H1 (cell line): ENCODE measurements around the gene GOLPH3L. TPM values are rescaled to one million over a fixed set of nuclear protein-coding genes. Genes with fewer than 3 reads are reported as not detected.

Source experiments
- CTCF ChIA-PET: fragments of 300-600 bp; sonication (Branson Sonifier 250); formaldehyde crosslinking; loops from one replicate; lab custom pipeline; 2021; ENCODE audit not compliant: partially characterized antibody; lab: Charles Lee
- POLR2A ChIA-PET: fragments of 300-600 bp; sonication (Branson Sonifier 250); formaldehyde crosslinking; loops from one replicate; lab custom pipeline; 2021; ENCODE audit warnings: inconsistent platforms; ENCODE audit not compliant: partially characterized antibody; lab: Charles Lee
- DNase-seq, 2 experiments: peaks; one replicate each; pipeline versions ENCODE4 v3.0.0 to v3.0.0-alpha.2; 2010 to 2022; ENCODE audit warnings: low spot score in 2 of 2, low read depth in 1 of 2, mixed read lengths in 1 of 2
- FAIRE-seq: peaks from 2 replicates; lab custom pipeline; 2011; peaks lifted over from hg19 to GRCh38; lab: Jason Lieb, UNC
- H2AFZ ChIP-seq: 2 replicates; pipeline ENCODE4 v1.8.1; 2012; ENCODE audit warnings: low read length, inconsistent platforms
- H2AK5ac ChIP-seq: 2 replicates; pipeline ENCODE4 v1.6.1; 2013; ENCODE audit warnings: low read depth, low read length
- H2BK120ac ChIP-seq: replicated peaks from 2 replicates; pipeline ENCODE3; 2013; ENCODE audit warnings: low read depth, low read length, inconsistent platforms
- H2BK12ac ChIP-seq: 2 replicates; pipeline ENCODE4 v1.6.1; 2013; ENCODE audit warnings: low read depth, low read length
- H2BK15ac ChIP-seq: 2 replicates; pipeline ENCODE4 v1.6.1; 2013; ENCODE audit warnings: low read length
- H2BK20ac ChIP-seq: 2 replicates; pipeline ENCODE4 v1.6.1; 2013; ENCODE audit warnings: low read length
- H2BK5ac ChIP-seq: 2 replicates; pipeline ENCODE4 v1.6.1; 2013; ENCODE audit warnings: low read depth, low read length
- H3K14ac ChIP-seq: 2 replicates; pipeline ENCODE4 v1.6.1; 2013; ENCODE audit warnings: inconsistent platforms; ENCODE audit not compliant: insufficient read length
- H3K18ac ChIP-seq: 2 replicates; pipeline ENCODE4 v1.6.1; 2013; ENCODE audit warnings: low read length; ENCODE audit errors: extremely low read depth
- H3K23ac ChIP-seq: 2 replicates; pipeline ENCODE4 v1.6.1; 2013; ENCODE audit warnings: inconsistent platforms; ENCODE audit not compliant: insufficient read length
- H3K23me2 ChIP-seq: 2 replicates; pipeline ENCODE4 v1.6.1; 2013; ENCODE audit warnings: low read depth, low read length
- H3K27ac ChIP-seq: 2 replicates; pipeline ENCODE4 v1.6.1; 2011; ENCODE audit warnings: low read depth, low read length, inconsistent platforms
- H3K27me3 ChIP-seq, 4 experiments: replicated peaks in 1 of 4; 1 replicate in 1 of 4; 2 replicates in 3 of 4; pipeline versions ENCODE4 v1.6.1 to v1.8.1; 2011 to 2013; ENCODE audit warnings: low read length in 3 of 4, mild to moderate bottlenecking in 3 of 4, inconsistent platforms in 2 of 4, mixed read lengths in 2 of 4, moderate library complexity in 1 of 4; ENCODE audit not compliant: control insufficient read depth in 3 of 4, insufficient read depth in 3 of 4; ENCODE audit errors: extremely low read depth in 1 of 4
- H3K36me3 ChIP-seq, 4 experiments: 2 replicates each; pipeline versions ENCODE4 v1.6.1 to v1.8.1; 2011 to 2013; ENCODE audit warnings: mild to moderate bottlenecking in 4 of 4, low read length in 3 of 4, moderate library complexity in 2 of 4, control low read depth in 1 of 4, inconsistent platforms in 1 of 4; ENCODE audit not compliant: insufficient read depth in 4 of 4, control insufficient read depth in 2 of 4
- H3K4ac ChIP-seq: replicated peaks from 2 replicates; pipeline ENCODE3; 2013; ENCODE audit warnings: low read length, low read depth, mixed read lengths, inconsistent platforms; ENCODE audit not compliant: insufficient read length
- H3K4me1 ChIP-seq, 4 experiments: replicated peaks in 1 of 4; 1 replicate in 1 of 4; 2 replicates in 3 of 4; pipeline versions ENCODE4 v1.6.1 to v1.8.1; 2011 to 2013; ENCODE audit warnings: low read length in 3 of 4, inconsistent platforms in 2 of 4, mixed read lengths in 1 of 4; ENCODE audit not compliant: insufficient read depth in 4 of 4, control insufficient read depth in 3 of 4
- H3K4me2 ChIP-seq, 2 experiments: 2 replicates each; pipeline versions ENCODE4 v1.6.1 to v1.8.1; 2011 to 2013; ENCODE audit warnings: low read depth in 2 of 2, low read length in 2 of 2, control low read depth in 1 of 2, inconsistent platforms in 1 of 2, mild to moderate bottlenecking in 1 of 2; ENCODE audit not compliant: insufficient read depth in 1 of 2
- H3K4me3 ChIP-seq, 4 experiments: fragments of 200-600, 300-600 bp in 1 of 4; sonication (generic), shearing (Covaris generic), sonication (Bioruptor Twin) in 1 of 4; 2 replicates each; pipeline versions ENCODE4 v1.5.1 to v1.8.1; 2011 to 2016; ENCODE audit warnings: low read length in 4 of 4, low read depth in 3 of 4, control low read depth in 2 of 4, inconsistent platforms in 2 of 4, mild to moderate bottlenecking in 2 of 4, mixed read lengths in 1 of 4, moderate library complexity in 1 of 4; ENCODE audit not compliant: insufficient read depth in 2 of 4; ENCODE audit errors: extremely low read depth in 1 of 4
- H3K56ac ChIP-seq: replicated peaks from 2 replicates; pipeline ENCODE3; 2013; ENCODE audit warnings: low read depth, mild to moderate bottlenecking, mixed read lengths, low read length, inconsistent platforms; ENCODE audit not compliant: insufficient read length
- H3K79me1 ChIP-seq: 2 replicates; pipeline ENCODE4 v1.6.1; 2013; ENCODE audit warnings: low read depth, low read length, control low read depth
- H3K79me2 ChIP-seq, 2 experiments: 2 replicates each; pipeline versions ENCODE4 v1.6.1 to v1.8.1; 2012 to 2013; ENCODE audit warnings: low read length in 2 of 2, mild to moderate bottlenecking in 2 of 2, inconsistent platforms in 1 of 2; ENCODE audit not compliant: insufficient read depth in 2 of 2, control insufficient read depth in 1 of 2
- H3K9ac ChIP-seq, 4 experiments: replicated peaks in 1 of 4; 1 replicate in 1 of 4; 2 replicates in 3 of 4; pipeline versions ENCODE4 v1.6.1 to v1.8.1; 2011 to 2013; ENCODE audit warnings: low read depth in 3 of 4, low read length in 3 of 4, control low read depth in 2 of 4, mild to moderate bottlenecking in 2 of 4, moderate library complexity in 2 of 4, inconsistent platforms in 1 of 4; ENCODE audit errors: extremely low read depth in 1 of 4
- H3K9me3 ChIP-seq, 2 experiments: 2 replicates each; pipeline versions ENCODE4 v1.6.1 to v1.8.1; 2012 to 2013; ENCODE audit warnings: mild to moderate bottlenecking in 2 of 2, moderate library complexity in 2 of 2, control low read depth in 1 of 2, inconsistent platforms in 1 of 2, low read depth in 1 of 2, low read length in 1 of 2, mixed read lengths in 1 of 2; ENCODE audit not compliant: insufficient read depth in 2 of 2
- H4K20me1 ChIP-seq, 2 experiments: replicated peaks in 1 of 2; 2 replicates each; pipeline versions ENCODE3 to v1.8.1; 2011 to 2013; ENCODE audit warnings: inconsistent platforms in 2 of 2, low read length in 2 of 2, mild to moderate bottlenecking in 1 of 2; ENCODE audit not compliant: insufficient read depth in 2 of 2, control insufficient read depth in 1 of 2
- H4K5ac ChIP-seq: 2 replicates; pipeline ENCODE4 v1.6.1; 2013; ENCODE audit warnings: low read length, low read depth, mixed read lengths, inconsistent platforms; ENCODE audit not compliant: insufficient read length
- H4K8ac ChIP-seq: 2 replicates; pipeline ENCODE4 v1.8.0; 2013; ENCODE audit warnings: mild to moderate bottlenecking, moderate library complexity, low read length, inconsistent platforms; ENCODE audit not compliant: insufficient read depth; ENCODE audit errors: extremely low read depth
- H4K91ac ChIP-seq: replicated peaks from 2 replicates; pipeline ENCODE3; 2013; ENCODE audit warnings: low read length, mixed read lengths, inconsistent platforms; ENCODE audit not compliant: insufficient read length
- ASH2L ChIP-seq: fragments of 200-600, 300-600 bp; sonication (generic); IDR thresholded peaks from one replicate; pipeline ENCODE4 v1.7.1; 2017; ENCODE audit warnings: low read length
- MAFK ChIP-seq: IDR thresholded peaks from 2 replicates; pipeline ENCODE4 v1.6.1; 2012; ENCODE audit warnings: low read depth, mild to moderate bottlenecking, improper control_type of control experiment, low read length
- RBBP5 ChIP-seq: IDR thresholded peaks from 2 replicates; pipeline ENCODE4 v1.7.1; 2012; ENCODE audit warnings: low read depth, mild to moderate bottlenecking, inconsistent platforms, low read length, moderate library complexity, borderline replicate concordance
- RFX5 ChIP-seq: IDR thresholded peaks from 2 replicates; pipeline ENCODE4 v1.6.1; 2011; ENCODE audit warnings: low read depth, low read length, improper control_type of control experiment, borderline replicate concordance
- RNF2 ChIP-seq: fragments of 200-900, 300-1000 bp; sonication (generic); IDR thresholded peaks from 2 replicates; pipeline ENCODE4 v1.7.1; 2016; ENCODE audit warnings: borderline replicate concordance, low read depth, mild to moderate bottlenecking, antibody characterized with exemption, low read length; ENCODE audit not compliant: poor library complexity, severe bottlenecking; ENCODE audit errors: missing control alignments
- SIN3A ChIP-seq, 2 experiments: IDR thresholded peaks in 1 of 2; conservative IDR thresholded peaks in 1 of 2; 2 replicates each; pipeline ENCODE4 v1.6.1; 2011 to 2012; ENCODE audit warnings: low read length in 2 of 2, improper control_type of control experiment in 1 of 2, low read depth in 1 of 2, mild to moderate bottlenecking in 1 of 2
- SIRT6 ChIP-seq: IDR thresholded peaks from one replicate; pipeline ENCODE4 v1.7.1; 2012; ENCODE audit warnings: low read length, inconsistent platforms
- TAF1 ChIP-seq: IDR thresholded peaks from 2 replicates; pipeline ENCODE4 v1.6.1; 2011; ENCODE audit warnings: mild to moderate bottlenecking, low read depth, low read length
- ZNF274 ChIP-seq: IDR thresholded peaks from 2 replicates; pipeline ENCODE4 v1.7.0; 2012; ENCODE audit warnings: low read length, borderline replicate concordance; ENCODE audit errors: extremely low read depth
- WGBS, 2 experiments: shearing (Covaris generic) in 1 of 2; methylation state at CpG; one replicate each; pipeline versions ENCODE4 v1.1.6 to v1.1.7; 2013 to 2015; ENCODE audit warnings: low lambda C conversion rate in 2 of 2, mixed read lengths in 2 of 2, inconsistent platforms in 1 of 2, low coverage in 1 of 2, missing lambda C conversion rate in 1 of 2; ENCODE audit not compliant: insufficient replicate concordance in 2 of 2, insufficient coverage in 1 of 2, insufficient read length in 1 of 2; ENCODE audit errors: extremely low coverage in 1 of 2, missing lambda C conversion rate in 1 of 2; 5-methylcytosine and 5-hydroxymethylcytosine counted together
- polyA plus RNA-seq, 7 experiments: library from polyadenylated mRNA; depleted of rRNA in 3 of 7; stranded (reverse) in 5 of 7; unstranded in 2 of 7; fragments of >200 nt in 5 of 7; fragments of 200-250 nt in 2 of 7; gene quantifications; 1 replicate in 5 of 7; 2 replicates in 1 of 7; 4 replicates in 1 of 7; pipeline versions ENCODE4 v1.2.1 to v1.2.3, GENCODE V29; 2011 to 2013; ENCODE audit warnings: missing spikeins in 2 of 7, mixed read lengths in 2 of 7
- total RNA-seq: library from RNA; stranded (reverse); fragmentation: NEBNext Ultra II Directional; extraction: Animal tissue kit (Norgen Biotek cat#: 25700); gene quantifications from 2 replicates; pipeline ENCODE4 v1.2.1, GENCODE V29; 2021
- TF ChIP-seq, protein P1 (sequence below): IDR thresholded peaks from 2 replicates; pipeline ENCODE4 v1.6.1; 2011; ENCODE audit warnings: low read length, improper control_type of control experiment

The GOLPH3L gene
- total and polyA plus RNA-seq, 2 of the 8 experiments (the other 6 are each of a cell fraction or from before 2014, with no cell fraction given): 13.3 to 40.8 TPM

DNA sequence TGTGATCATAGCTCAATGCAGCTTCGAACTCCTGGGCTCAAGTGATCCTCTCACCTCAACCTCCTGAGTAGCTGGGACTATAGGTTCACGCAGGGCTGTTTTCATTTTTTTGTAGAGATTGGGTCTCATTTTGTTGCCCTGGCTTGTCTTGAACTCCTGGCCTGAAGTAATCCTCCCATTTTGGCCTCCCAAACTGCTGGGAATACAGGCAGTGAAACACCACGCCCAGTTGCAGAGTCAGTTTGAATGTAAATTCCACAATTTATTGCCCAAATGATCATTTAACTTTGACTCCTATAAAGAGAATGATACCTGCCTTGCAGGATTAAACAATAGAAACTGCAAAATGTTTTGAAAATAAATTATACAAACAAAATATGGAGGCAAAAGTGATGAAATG lies 10.7 kb downstream of the GOLPH3L start:
- TF ChIP-seq SIRT6 (no peak), SIN3A (conservative IDR thresholded peaks at IDR 0.05 in 1 of 2, IDR thresholded peaks at IDR 0.05 in 1 of 2; ENCODE audit: low read depth in 1 of 2, low read length in 2 of 2) (no peak), RFX5 (no peak), ASH2L (no peak), TAF1 (no peak), RBBP5 (no peak), RNF2 (no peak), MAFK (no peak), ZNF274 (no peak)
- TF ChIP-seq, protein P1, sequence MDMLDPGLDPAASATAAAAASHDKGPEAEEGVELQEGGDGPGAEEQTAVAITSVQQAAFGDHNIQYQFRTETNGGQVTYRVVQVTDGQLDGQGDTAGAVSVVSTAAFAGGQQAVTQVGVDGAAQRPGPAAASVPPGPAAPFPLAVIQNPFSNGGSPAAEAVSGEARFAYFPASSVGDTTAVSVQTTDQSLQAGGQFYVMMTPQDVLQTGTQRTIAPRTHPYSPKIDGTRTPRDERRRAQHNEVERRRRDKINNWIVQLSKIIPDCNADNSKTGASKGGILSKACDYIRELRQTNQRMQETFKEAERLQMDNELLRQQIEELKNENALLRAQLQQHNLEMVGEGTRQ: no peak
- CTCF ChIA-PET: interaction anchor here (1.4 kb wide), 1 partner anchor 122 kb away, joined by 3 read pairs; the partner anchor contains the start of gene CTSK
- Histone ChIP-seq H2AFZ (no peak overlapping the region), H2BK5ac (no peak overlapping the region), H2BK20ac (no peak overlapping the region), H3K23me2 (no peaks in the 10 kb centered on the region), H4K20me1 (peaks cover 0 to 2% of the 10 kb centered on the region in 2 experiments), H3K23ac (no peak overlapping the region), H3K4ac (no peak overlapping the region), H2BK15ac (no peak overlapping the region), H2BK120ac (no peak overlapping the region), H3K14ac (no peak overlapping the region), H2AK5ac (no peak overlapping the region), H3K79me1 (no peaks in the 10 kb centered on the region), H3K79me2 (no peaks in the 10 kb centered on the region), H4K5ac (no peak overlapping the region), H4K8ac (no peak overlapping the region), H3K27ac (no peak overlapping the region), H3K9me3 (no peaks in the 10 kb centered on the region), H3K27me3 (no peaks in the 10 kb centered on the region), H3K4me1 (no peaks in the 10 kb centered on the region), H3K36me3 (peaks cover 2 to 34% (median 5%) of the 10 kb centered on the region in 4 experiments; a peak in 6 of 8 replicates), H3K4me2 (no peak overlapping the region), H2BK12ac (no peak overlapping the region), H3K4me3 (no peak overlapping the region), H3K56ac (no peak overlapping the region), H3K9ac (no peak overlapping the region), H3K18ac (no peak overlapping the region), H4K91ac (no peak overlapping the region)
- 90% methylated on average over 3 of the region's 3 CpGs; no CpG with 5 or more reads in 1 of the 2 experiments for WGBS, 2 experiments
- DNase-seq (no peak), FAIRE-seq (no peak)
- POLR2A ChIA-PET: no interaction called here
